Spleen (tissue), 11 donors: Measurements from ENCODE around the gene MANBA. TPM values are rescaled to one million over a fixed set of nuclear protein-coding genes. Genes with fewer than 3 reads are reported as not detected.
"Not testable (repeated sequence)": the region's sequence is repeated elsewhere in the genome, so short reads cannot be mapped to it uniquely, and the experiment has no call there.

Experiments used
- DNase-seq: peaks from one replicate; pipeline ENCODE4 v3.0.0-alpha.2; 2020
- H3K27ac ChIP-seq, 8 donors: fragments of 200-600 bp; sonication (generic) in 7 of 8; 1 replicate in 4 of 8; 2 replicates in 4 of 8; pipeline versions ENCODE4 v1.5.0 to v1.8.0; 2016 to 2021; ENCODE audit warnings: inconsistent platforms in 4 of 8, mild to moderate bottlenecking in 4 of 8, moderate library complexity in 1 of 8
- H3K27me3 ChIP-seq, 7 donors: fragments of 200-600 bp; sonication (generic) in 6 of 7; replicated peaks in 1 of 7; 1 replicate in 4 of 7; 2 replicates in 3 of 7; pipeline versions ENCODE4 v1.5.0 to v1.8.0; 2016 to 2021; ENCODE audit warnings: inconsistent platforms in 3 of 7, mild to moderate bottlenecking in 1 of 7
- H3K36me3 ChIP-seq, 6 donors: fragments of 200-600 bp; sonication (generic) in 5 of 6; 1 replicate in 4 of 6; 2 replicates in 2 of 6; pipeline versions ENCODE4 v1.5.0 to v1.8.0; 2016 to 2021; ENCODE audit warnings: inconsistent platforms in 2 of 6
- H3K4me1 ChIP-seq, 6 donors: fragments of 200-600 bp; sonication (generic) in 5 of 6; 1 replicate in 3 of 6; 2 replicates in 3 of 6; pipeline versions ENCODE4 v1.5.0 to v1.8.0; 2016 to 2021; ENCODE audit warnings: inconsistent platforms in 3 of 6
- H3K4me3 ChIP-seq, 8 donors: fragments of 200-600 bp; sonication (generic) in 7 of 8; 1 replicate in 4 of 8; 2 replicates in 4 of 8; pipeline versions ENCODE4 v1.5.0 to v1.8.0; 2016 to 2021; ENCODE audit warnings: inconsistent platforms in 4 of 8, mild to moderate bottlenecking in 4 of 8, moderate library complexity in 2 of 8
- H3K9me3 ChIP-seq, 8 donors: fragments of 200-600 bp; sonication (generic) in 7 of 8; 1 replicate in 4 of 8; 2 replicates in 4 of 8; pipeline versions ENCODE4 v1.5.0 to v1.8.0; 2016 to 2021; ENCODE audit warnings: inconsistent platforms in 4 of 8
- CTCF ChIP-seq, 11 experiments: fragments of 200-600 bp in 7 of 11; fragments of 450-650 bp in 4 of 11; sonication (generic) in 4 of 11; IDR thresholded peaks in 8 of 11; conservative IDR thresholded peaks in 3 of 11; 1 replicate in 7 of 11; 2 replicates in 4 of 11; pipeline versions ENCODE4 v1.4.0 to v1.8.0; 2016 to 2021; ENCODE audit warnings: antibody characterized with exemption in 11 of 11, inconsistent platforms in 4 of 11, mild to moderate bottlenecking in 1 of 11
- POLR2A ChIP-seq, 3 donors: fragments of 450-650 bp; IDR thresholded peaks; one replicate each; pipeline ENCODE4 v1.5.1; 2017; ENCODE audit warnings: antibody characterized with exemption in 3 of 3, mild to moderate bottlenecking in 1 of 3
- POLR2AphosphoS5 ChIP-seq, 3 donors: sonication (generic); formaldehyde crosslinking; IDR thresholded peaks; one replicate each; pipeline ENCODE4 v1.5.1; 2017; ENCODE audit warnings: antibody characterized with exemption in 3 of 3
- WGBS, 5 donors: extraction: QIAGEN DNeasy Blood & Tissue Kit in 3 of 5; methylation state at CpG; one replicate each; pipeline versions ENCODE4 v1.1.5 to v1.1.7; 2013 to 2018; 5-methylcytosine and 5-hydroxymethylcytosine counted together
- intact Hi-C: fragments of 100-400 bp; cut with DNase I; formaldehyde crosslinking; loops from one replicate; pipeline ENCODE4 v1.15.0; 2023; ENCODE audit warnings: low total_unique reads
- polyA plus RNA-seq, 3 donors: library from polyadenylated mRNA; stranded (reverse); fragments of 200-250 nt; gene quantifications; one replicate each; pipeline ENCODE4 v1.2.1, GENCODE V29; 2013
- total RNA-seq, 7 donors: library from RNA; depleted of rRNA in 3 of 7; stranded (reverse); fragments of >200 nt in 3 of 7; fragmentation: NEBNext Ultra II Directional in 4 of 7; extraction: Animal tissue kit (Norgen Biotek cat#: 25700) in 4 of 7; gene quantifications; one replicate each; pipeline versions ENCODE4 v1.1.0 to v1.2.1, GENCODE V29; 2016 to 2021
- donor health status: healthy with polysubstance abuse.
- donor health status: DM: no; HTN: no; CAD: no; lungs with moderate emphysema.
- donor health status: DM: no; HTN: no; CAD: no.
- donor health status: Bipolar disorder and iron deficiency.
- donor health status: healthy.
- donor health status: DM: no; HTN: no; CAD: no.
- donor health status: DM: yes; HTN: yes; CAD: no.

The MANBA gene
- total and polyA plus RNA-seq, 10 donors, result 15.7 to 112 (median 50.3) TPM

GRCh38 chr4:102757681-102758080 is 3.1 kb downstream of the MANBA start:
- Histone ChIP-seq H3K36me3 (peaks cover 0 to 3% (median 0%) of the 10 kb centered on the region in 6 donors), H3K4me1 (peaks cover 7 to 61% (median 32%) of the 10 kb centered on the region in 6 donors), H3K27me3 (no peaks in the 10 kb centered on the region), H3K27ac (peak overlapping the region in 2 of 8 donors; percentile 1 to 15), H3K4me3 (no peak overlapping the region), H3K9me3 (peaks cover 0 to 3% (median 0%) of the 10 kb centered on the region in 8 donors)
- TF ChIP-seq POLR2AphosphoS5 (IDR thresholded peaks at IDR 0.05) (no peak), POLR2A (IDR thresholded peaks at IDR 0.05) (no peak), CTCF (IDR thresholded peaks at IDR 0.05 in 8 of 11, conservative IDR thresholded peaks at IDR 0.05 in 3 of 11) (no peak)
- WGBS, 5 donors, result 53 to 77% (median 69%) methylated on average over 1 of the region's 1 CpG
- DNase-seq, result no peak
- intact Hi-C loops, result no loop called here

GRCh38 chr4:102754044-102754443 is 6.7 kb downstream of the MANBA start:
- 92 to 97% (median 93%) methylated on average over 2 of the region's 2 CpGs for WGBS, 5 donors
- intact Hi-C loops, result no loop called here

GRCh38 chr4:102751941-102752340 is 8.8 kb downstream of the MANBA start:
- 64 to 76% (median 71%) methylated on average over 4 of the region's 4 CpGs for WGBS, 5 donors
- no peak for DNase-seq
- H3K4me3 ChIP-seq, result no peak overlapping the region
- TF ChIP-seq POLR2AphosphoS5 (IDR thresholded peaks at IDR 0.05), result peak in 1 of 3 donors; percentile 12
- TF ChIP-seq CTCF (IDR thresholded peaks at IDR 0.05 in 8 of 11, conservative IDR thresholded peaks at IDR 0.05 in 3 of 11), result no peak
- peak overlapping the region in 3 of 8 donors; percentile 5 to 19 (median 6) for H3K27ac ChIP-seq
- H3K9me3 ChIP-seq, result peaks cover 0 to 3% (median 0%) of the 10 kb centered on the region in 8 donors
- peaks cover 0 to 39% (median 0%) of the 10 kb centered on the region in 6 donors for H3K36me3 ChIP-seq
- no peaks in the 10 kb centered on the region for H3K27me3 ChIP-seq
- peaks cover 0 to 42% (median 2%) of the 10 kb centered on the region in 6 donors for H3K4me1 ChIP-seq
- intact Hi-C loops, result no loop called here

More at GRCh38 chr4:102754044-102754443, 6.7 kb downstream of the MANBA start:
- Histone ChIP-seq H3K4me3 (no peak overlapping the region), H3K4me1 (peaks cover 0 to 63% (median 16%) of the 10 kb centered on the region in 6 donors), H3K36me3 (peaks cover 0 to 26% (median 0%) of the 10 kb centered on the region in 6 donors), H3K27me3 (no peaks in the 10 kb centered on the region), H3K27ac (no peak overlapping the region), H3K9me3 (peaks cover 0 to 3% (median 0%) of the 10 kb centered on the region in 8 donors)
- no peak for DNase-seq
- TF ChIP-seq POLR2AphosphoS5 (IDR thresholded peaks at IDR 0.05) (no peak), POLR2A (IDR thresholded peaks at IDR 0.05) (no peak), CTCF (IDR thresholded peaks at IDR 0.05 in 8 of 11, conservative IDR thresholded peaks at IDR 0.05 in 3 of 11) (no peak)

- TF ChIP-seq CTCF (IDR thresholded peaks at IDR 0.05 in 8 of 11, conservative IDR thresholded peaks at IDR 0.05 in 3 of 11) (peak in 3 of 11 experiments; percentile 37 to 43 (median 39)), POLR2AphosphoS5 (IDR thresholded peaks at IDR 0.05) (peak in 1 of 3 donors; percentile 71)
- H3K4me1 ChIP-seq, result peaks cover 0 to 20% (median 9%) of the 10 kb centered on the region in 6 donors
- peak overlapping the region in 6 of 8 donors; percentile 5 to 75 (median 51) for H3K27ac ChIP-seq
- H3K27me3 ChIP-seq, intact Hi-C loops, H3K4me3 ChIP-seq: not testable (repeated sequence)
- DNase-seq, result peak; percentile 90
- WGBS, 5 donors, result 31 to 52% (median 45%) methylated on average over 4 of the region's 4 CpGs
- peaks cover 0 to 26% (median 16%) of the 10 kb centered on the region in 8 donors for H3K9me3 ChIP-seq
- peaks cover 0 to 51% (median 3%) of the 10 kb centered on the region in 6 donors for H3K36me3 ChIP-seq
Observed at GRCh38 chr4:102743352-102743751, 17.4 kb downstream of the MANBA start.

GRCh38 chr4:102738802-102739201 is 22.0 kb downstream of the MANBA start:
- WGBS, 5 donors, result 80 to 95% (median 86%) methylated on average over 2 of the region's 2 CpGs
- H3K27me3 ChIP-seq, H3K27ac ChIP-seq, H3K4me3 ChIP-seq, DNase-seq, intact Hi-C loops: not testable (repeated sequence)
- Histone ChIP-seq H3K36me3 (peaks cover 0 to 21% (median 0%) of the 10 kb centered on the region in 6 donors), H3K4me1 (peaks cover 0 to 46% (median 16%) of the 10 kb centered on the region in 6 donors), H3K9me3 (peaks cover 0 to 27% (median 16%) of the 10 kb centered on the region in 8 donors)
